ENCODE results near the gene FAM209A. TPM values are rescaled to one million over a fixed set of nuclear protein-coding genes. Genes with fewer than 3 reads are reported as not detected.

FAM209A gene
- total and polyA plus RNA-seq, 10 donors = 0.59 to 4.3 (median 2.0) TPM; not detected in 1

- TF ChIP-seq POLR2AphosphoS5 (IDR thresholded peaks at IDR 0.05) (no peak), POLR2A (IDR thresholded peaks at IDR 0.05) (no peak)
- TF ChIP-seq, protein P1, sequence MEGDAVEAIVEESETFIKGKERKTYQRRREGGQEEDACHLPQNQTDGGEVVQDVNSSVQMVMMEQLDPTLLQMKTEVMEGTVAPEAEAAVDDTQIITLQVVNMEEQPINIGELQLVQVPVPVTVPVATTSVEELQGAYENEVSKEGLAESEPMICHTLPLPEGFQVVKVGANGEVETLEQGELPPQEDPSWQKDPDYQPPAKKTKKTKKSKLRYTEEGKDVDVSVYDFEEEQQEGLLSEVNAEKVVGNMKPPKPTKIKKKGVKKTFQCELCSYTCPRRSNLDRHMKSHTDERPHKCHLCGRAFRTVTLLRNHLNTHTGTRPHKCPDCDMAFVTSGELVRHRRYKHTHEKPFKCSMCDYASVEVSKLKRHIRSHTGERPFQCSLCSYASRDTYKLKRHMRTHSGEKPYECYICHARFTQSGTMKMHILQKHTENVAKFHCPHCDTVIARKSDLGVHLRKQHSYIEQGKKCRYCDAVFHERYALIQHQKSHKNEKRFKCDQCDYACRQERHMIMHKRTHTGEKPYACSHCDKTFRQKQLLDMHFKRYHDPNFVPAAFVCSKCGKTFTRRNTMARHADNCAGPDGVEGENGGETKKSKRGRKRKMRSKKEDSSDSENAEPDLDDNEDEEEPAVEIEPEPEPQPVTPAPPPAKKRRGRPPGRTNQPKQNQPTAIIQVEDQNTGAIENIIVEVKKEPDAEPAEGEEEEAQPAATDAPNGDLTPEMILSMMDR (IDR thresholded peaks at IDR 0.05 in 8 of 11, conservative IDR thresholded peaks at IDR 0.05 in 3 of 11) = no peak
- Histone ChIP-seq H3K27ac (no peak overlapping the region), H3K4me1 (no peaks in the 10 kb centered on the region), H3K36me3 (peaks cover 0 to 3% (median 0%) of the 10 kb centered on the region in 6 donors), H3K4me3 (no peak overlapping the region), H3K9me3 (no peaks in the 10 kb centered on the region), H3K27me3 (replicated peaks in 1 of 7) (no peaks in the 10 kb centered on the region)
- no peak for DNase-seq
- intact Hi-C loops (cut with DNase I; ENCODE audit: low total_unique reads) = no loop called here
- 82 to 84% (median 83%) methylated on average over 3 of the region's 3 CpGs for WGBS, 5 donors
Measured at GRCh38 chr20:56537997-56538396, 13.5 kb downstream of the FAM209A start.

DNA sequence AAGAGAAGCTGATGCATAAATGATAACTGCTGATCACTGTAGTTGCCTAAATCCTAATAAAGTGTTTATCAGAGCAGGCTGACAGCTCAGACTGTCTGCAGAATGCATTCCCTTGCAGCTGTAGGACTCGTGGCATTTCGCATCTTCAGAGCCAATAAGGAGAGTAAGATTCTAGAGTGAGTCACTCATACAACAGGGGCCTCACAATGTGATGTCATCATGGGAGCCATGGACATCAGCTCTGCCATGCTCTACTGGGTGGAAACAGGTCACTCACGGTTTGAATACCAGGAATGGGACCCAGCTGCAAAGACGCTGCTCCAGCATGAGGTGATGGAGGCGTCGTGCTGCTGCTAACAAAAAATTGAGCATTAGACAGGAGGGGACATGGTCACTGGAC, 15.9 kb downstream of the FAM209A start:
- H3K9me3 ChIP-seq = no peaks in the 10 kb centered on the region
- H3K36me3 ChIP-seq = no peaks in the 10 kb centered on the region
- no peaks in the 10 kb centered on the region for H3K4me1 ChIP-seq
- 84 to 92% (median 89%) methylated on average over 6 of the region's 6 CpGs for WGBS, 5 donors
- no peak overlapping the region for H3K4me3 ChIP-seq
- DNase-seq = no peak
- H3K27ac ChIP-seq = no peak overlapping the region
- intact Hi-C loops (cut with DNase I; ENCODE audit: low total_unique reads) = no loop called here
- no peaks in the 10 kb centered on the region for H3K27me3 ChIP-seq (replicated peaks in 1 of 7)
- TF ChIP-seq POLR2AphosphoS5 (IDR thresholded peaks at IDR 0.05) = no peak
- no peak for TF ChIP-seq POLR2A (IDR thresholded peaks at IDR 0.05)
- TF ChIP-seq, protein P1 (IDR thresholded peaks at IDR 0.05 in 8 of 11, conservative IDR thresholded peaks at IDR 0.05 in 3 of 11) = no peak

DNA sequence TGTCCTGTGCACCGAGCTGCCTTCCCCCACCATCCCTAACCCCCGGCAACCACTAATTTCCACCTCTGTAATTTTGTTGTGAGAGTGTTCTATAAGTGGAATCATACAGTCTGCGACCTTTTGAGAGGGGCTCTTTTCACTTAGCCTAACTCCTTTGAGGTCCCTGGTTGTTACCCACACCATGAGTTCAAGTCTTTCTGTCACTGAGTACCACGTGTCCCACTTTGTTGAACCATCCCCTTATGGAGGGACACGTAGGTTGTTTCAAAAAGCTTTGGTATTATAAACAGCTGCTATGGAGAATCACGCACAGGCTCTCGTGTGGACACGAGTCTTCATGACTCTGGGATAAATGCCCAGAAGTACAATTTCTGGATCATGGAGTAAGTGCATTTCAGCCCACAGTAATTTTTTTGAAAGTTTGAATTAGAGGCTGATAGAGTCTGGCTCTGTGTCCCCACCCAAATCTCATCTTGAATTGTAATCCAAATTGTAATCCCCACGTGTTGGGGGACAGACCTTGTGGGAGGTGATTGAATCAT, 18.0 kb downstream of the FAM209A start:
- 74 to 84% (median 79%) methylated on average over 9 of the region's 9 CpGs for WGBS, 5 donors
- intact Hi-C loops (cut with DNase I; ENCODE audit: low total_unique reads) = no loop called here
- DNase-seq = no peak

DNA sequence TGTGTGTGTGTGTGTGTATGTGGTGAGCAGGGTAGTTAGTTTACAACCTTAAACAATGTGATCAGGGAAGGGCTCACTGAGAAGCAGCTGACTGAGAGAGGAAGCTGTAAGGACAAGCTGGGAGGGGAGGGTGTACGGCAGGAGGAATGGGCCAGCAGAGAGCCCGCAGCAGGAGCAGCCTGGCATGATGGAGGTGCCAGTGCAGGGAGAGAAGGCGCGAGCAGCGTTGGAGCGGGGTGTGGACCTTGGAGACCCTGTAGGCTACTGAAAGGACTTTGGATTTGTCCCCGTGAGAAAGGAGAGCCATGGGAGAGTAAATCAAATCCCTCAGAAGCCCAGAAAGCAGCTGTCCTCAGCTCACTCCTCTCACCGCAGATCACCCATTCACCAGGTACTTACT, 27.0 kb downstream of the FAM209A start:
- WGBS, 5 donors = 91 to 94% (median 92%) methylated on average over 8 of the region's 8 CpGs
- no peaks in the 10 kb centered on the region for H3K36me3 ChIP-seq
- H3K27ac ChIP-seq = no peak overlapping the region
- no peaks in the 10 kb centered on the region for H3K9me3 ChIP-seq
- TF ChIP-seq POLR2AphosphoS5 (IDR thresholded peaks at IDR 0.05) = no peak
- TF ChIP-seq, protein P1 (IDR thresholded peaks at IDR 0.05 in 8 of 11, conservative IDR thresholded peaks at IDR 0.05 in 3 of 11) = no peak
- no peak for TF ChIP-seq POLR2A (IDR thresholded peaks at IDR 0.05)
- H3K4me1 ChIP-seq = peaks cover 0 to 16% (median 7%) of the 10 kb centered on the region in 6 donors
- no peak overlapping the region for H3K4me3 ChIP-seq
- H3K27me3 ChIP-seq (replicated peaks in 1 of 7) = no peaks in the 10 kb centered on the region
- intact Hi-C loops (cut with DNase I; ENCODE audit: low total_unique reads) = no loop called here
- DNase-seq = no peak

More for the DNA sequence above, 18.0 kb downstream of the FAM209A start:
- Histone ChIP-seq H3K27ac (no peak overlapping the region), H3K4me3 (no peak overlapping the region), H3K4me1 (no peaks in the 10 kb centered on the region), H3K27me3 (replicated peaks in 1 of 7) (no peaks in the 10 kb centered on the region), H3K9me3 (no peaks in the 10 kb centered on the region), H3K36me3 (no peaks in the 10 kb centered on the region)
- TF ChIP-seq POLR2AphosphoS5 (IDR thresholded peaks at IDR 0.05) (no peak), POLR2A (IDR thresholded peaks at IDR 0.05) (no peak)
- TF ChIP-seq, protein P1 (IDR thresholded peaks at IDR 0.05 in 8 of 11, conservative IDR thresholded peaks at IDR 0.05 in 3 of 11) = no peak
